Pulmonary artery endothelial cell (primary cell): ENCODE measurements around the gene CCDC112. TPM values are rescaled to one million over a fixed set of nuclear protein-coding genes. Genes with fewer than 3 reads are reported as not detected.
"Not testable (repeated sequence)": the region's sequence is repeated elsewhere in the genome, so short reads cannot be mapped to it uniquely, and the experiment has no call there.

Experiments used
- DNase-seq: peaks from one replicate; pipeline ENCODE4 v3.0.0-alpha.2; 2011; ENCODE audit warnings: low read depth, low spot score
- total RNA-seq: library from RNA; depleted of rRNA; stranded (reverse); fragments of >200 nt; gene quantifications from 2 replicates; pipeline ENCODE4 v1.2.3, GENCODE V29; 2014

Gene CCDC112, protein sequence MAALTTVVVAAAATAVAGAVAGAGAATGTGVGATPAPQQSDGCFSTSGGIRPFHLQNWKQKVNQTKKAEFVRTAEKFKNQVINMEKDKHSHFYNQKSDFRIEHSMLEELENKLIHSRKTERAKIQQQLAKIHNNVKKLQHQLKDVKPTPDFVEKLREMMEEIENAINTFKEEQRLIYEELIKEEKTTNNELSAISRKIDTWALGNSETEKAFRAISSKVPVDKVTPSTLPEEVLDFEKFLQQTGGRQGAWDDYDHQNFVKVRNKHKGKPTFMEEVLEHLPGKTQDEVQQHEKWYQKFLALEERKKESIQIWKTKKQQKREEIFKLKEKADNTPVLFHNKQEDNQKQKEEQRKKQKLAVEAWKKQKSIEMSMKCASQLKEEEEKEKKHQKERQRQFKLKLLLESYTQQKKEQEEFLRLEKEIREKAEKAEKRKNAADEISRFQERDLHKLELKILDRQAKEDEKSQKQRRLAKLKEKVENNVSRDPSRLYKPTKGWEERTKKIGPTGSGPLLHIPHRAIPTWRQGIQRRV
- 6.4 and 6.6 TPM in 2 replicates for total RNA-seq

DNA sequence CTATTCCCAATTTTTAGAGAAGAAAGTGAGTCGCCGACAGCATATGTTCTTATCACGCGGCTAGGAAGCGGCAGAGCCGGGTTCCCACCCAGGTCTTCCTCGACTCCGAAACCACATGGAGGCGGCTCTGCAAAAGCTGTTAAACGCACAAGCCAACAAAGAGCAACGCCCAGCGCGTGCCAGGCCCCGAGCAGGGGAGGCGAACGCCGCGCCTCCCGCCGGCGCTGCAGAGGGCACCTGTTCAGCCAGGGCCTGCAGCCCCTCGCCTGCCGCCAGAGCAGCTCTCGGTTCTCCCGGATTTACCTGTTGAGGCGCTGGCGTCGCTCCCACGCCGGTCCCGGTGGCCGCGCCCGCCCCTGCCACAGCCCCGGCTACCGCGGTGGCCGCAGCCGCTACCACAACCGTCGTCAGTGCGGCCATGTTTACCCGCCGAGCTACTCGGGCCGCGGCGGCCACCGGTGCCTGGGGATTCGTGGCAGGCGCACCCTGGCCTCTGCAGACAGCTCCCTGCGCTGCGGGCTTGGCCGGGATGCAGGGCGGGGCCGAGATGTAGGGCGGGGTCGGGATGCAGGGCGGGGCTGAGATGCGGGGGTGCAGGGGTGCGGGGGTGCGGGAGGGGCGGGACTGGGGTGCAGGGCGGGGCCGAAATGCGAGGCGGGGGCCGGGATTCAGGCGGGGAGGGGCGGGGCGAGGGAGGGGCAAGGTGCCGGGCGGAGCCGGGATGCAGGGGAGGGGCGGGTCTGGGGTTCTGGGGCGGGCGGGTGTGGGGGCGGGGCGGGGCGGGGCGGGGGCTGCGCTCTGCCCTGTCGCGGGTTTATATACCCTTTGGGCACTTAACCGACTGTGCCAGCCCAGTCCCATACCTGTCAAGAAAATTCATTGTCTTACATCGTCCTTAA, at the start of gene CCDC112:
Gene CCDC112, minus strand, starts transcription at position 531 of the 899 bp plus-strand sequence. Its CDS starts 111 bp downstream, at position 420.
- no peak for DNase-seq

DNA sequence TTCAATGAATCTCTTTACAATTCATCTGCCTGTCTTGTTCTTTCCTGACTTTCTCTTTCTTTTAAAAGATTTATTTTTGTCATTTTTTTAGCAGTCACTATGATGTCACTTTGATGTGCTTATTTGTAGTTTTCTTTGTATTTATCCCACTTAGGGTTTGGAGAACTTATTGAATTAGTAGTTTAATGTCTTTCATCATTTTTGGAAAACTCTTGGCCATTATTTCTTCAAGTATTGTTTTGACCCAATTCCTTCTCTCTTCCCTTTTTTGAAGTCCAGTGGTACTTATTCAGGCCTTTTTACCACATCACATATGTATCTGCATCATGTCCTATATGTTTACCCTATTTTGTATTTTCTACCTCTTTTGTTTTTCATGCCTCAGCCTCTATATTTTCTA, 48.9 kb upstream of the CCDC112 start:
- no peak for DNase-seq

DNA sequence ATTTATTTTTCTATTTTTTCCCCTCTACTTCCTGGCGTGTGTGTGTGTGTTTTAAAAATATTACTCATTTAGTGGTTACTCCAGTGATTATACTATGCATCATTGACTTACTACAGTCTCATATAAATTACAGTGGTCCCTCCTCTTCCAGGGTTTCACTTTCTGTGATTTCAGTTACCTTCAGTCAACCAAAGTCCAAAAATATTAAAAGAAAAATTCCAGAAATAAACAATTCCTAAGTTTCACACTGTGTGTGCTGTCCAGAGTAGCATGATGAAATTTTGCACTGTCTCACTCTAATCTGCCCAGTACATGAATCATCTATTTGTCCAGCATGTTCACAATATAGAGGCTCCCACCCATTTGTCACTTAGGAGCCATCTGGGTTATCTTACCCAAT, 47.4 kb upstream of the CCDC112 start:
- no peak for DNase-seq

DNA sequence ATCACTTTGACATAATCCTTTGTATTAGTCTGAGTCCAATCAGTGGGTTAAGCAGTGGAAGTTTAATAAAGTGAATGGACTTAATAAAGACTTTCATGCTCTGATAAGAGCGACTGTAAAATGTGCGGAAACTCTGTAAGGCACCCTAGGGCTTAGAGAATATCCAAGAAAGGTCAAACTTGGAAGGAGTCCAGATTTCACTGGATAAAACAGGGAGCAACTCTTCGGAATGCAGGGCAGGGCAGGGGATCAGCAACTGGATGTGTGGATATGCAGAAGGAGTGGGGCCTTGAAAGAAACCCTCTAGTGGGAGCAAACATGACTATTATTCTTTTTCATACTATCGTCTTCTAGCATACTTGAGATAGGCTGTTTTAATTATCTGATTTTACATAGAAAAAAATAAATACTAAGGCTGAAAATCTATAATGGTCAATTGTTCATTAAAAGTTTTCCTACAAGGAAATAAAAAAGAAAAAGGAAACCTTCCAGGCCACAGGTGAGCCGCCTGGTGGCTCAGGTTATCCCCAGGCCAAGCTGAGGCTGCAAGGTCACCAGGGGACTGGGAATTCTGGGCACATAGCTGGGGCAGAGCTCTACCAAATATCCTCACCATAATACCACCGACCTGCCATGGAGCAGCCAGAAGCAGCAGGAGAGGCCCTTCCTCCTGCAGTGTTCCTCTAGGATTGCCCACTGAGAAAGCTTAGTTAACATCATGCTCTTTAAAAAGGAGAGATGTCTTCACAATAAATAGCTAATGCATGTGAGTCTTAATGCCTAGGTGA, 46.3 kb upstream of the CCDC112 start:
- no peak for DNase-seq

DNA sequence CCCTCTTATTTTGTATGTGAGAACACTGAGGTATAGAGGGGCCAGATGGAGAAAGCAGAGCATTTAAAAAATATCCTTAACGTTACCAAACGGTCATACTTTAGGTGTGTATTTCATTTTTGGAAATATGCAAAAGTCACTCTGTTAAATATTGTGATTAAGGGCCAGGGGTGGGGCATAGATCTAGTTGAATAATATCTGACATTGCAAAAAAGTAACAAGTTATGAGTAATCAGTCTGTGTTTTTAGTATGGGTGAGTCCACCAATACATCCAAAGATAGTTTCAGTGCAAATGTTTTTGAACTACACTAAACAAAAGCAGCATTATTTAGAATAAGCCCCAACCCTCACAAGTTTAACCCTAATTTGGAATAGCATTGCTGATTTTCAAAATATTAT, 45.3 kb upstream of the CCDC112 start:
- DNase-seq, result no peak

DNA sequence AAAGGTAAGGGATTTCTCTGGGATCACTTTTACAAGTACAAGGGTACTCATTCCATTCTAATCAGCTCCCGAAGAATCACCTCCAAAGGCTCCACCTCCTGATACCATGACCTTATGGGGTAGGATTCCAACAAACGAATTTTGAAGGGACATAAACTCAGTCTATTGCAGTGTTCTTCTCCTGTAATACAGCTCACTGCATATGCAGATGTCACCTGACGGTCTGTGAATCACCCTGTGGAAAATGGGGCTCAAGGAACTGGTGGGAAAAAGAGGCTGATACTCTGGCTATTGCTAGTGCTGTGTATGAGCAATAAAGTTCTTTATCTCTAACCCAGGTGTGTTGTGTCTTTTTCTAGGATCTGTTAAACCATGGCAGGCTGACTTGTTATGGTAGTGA, 42.4 kb upstream of the CCDC112 start:
- DNase-seq, result no peak

DNA sequence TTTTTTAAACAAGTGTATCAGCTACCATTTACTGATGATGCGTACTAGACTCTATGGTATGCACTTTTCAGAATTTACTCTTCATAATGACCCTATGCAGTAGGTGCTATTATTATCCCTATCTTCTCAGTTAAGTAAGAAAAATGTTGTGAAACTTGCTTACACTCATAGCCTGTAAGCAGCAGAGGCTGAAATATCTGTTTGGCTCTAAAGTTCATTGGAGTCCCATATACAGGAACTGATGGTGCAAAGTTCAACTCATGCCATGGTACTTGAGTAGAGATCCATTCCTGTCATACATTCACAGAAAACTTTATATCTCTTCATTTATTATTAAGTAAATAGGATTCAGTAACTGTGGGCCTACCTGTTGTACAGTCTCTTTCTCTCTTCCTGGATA, 41.4 kb upstream of the CCDC112 start:
- no peak for DNase-seq

DNA sequence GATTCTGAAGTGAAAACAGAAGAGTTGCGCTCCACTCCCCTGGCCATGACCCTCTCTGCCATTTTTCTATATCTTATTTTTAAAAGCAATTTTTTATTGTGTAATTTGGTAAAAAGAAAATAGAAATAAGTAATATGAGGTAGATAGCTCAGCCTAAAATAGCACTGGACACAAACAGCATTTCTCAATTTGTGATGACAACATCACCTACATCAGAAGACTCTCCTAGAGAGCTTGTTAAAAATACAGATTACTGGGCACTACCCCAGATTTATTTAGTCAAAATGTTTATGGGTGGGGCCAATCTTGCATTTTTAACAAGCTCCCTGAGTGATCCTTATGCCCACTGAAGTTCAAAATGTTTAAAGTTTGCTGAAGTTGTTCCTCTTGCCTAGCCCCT, 40.5 kb upstream of the CCDC112 start:
- DNase-seq, result no peak

DNA sequence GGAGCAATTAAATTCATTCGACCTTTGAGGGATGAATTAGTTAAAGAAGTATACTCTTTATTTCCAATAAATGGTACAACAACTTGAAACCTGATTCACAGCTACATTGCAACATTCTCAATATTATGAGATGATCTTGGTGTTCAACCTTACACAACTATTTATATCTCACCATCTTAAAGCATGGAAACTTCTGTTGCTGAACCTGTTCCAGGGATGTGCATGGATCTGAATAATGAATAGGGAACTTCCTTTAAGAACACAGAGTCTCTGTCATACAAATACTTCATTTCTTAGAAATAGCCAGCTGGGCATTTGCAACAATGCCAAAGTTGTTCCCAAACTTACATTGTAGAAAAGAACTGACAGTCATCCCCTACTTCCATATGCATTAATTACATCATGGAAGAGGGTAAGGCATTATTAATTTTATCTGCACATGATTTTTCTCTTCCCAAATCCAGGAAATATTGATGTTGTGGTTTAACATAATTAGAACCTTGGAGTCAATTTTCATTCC, 39.8 kb upstream of the CCDC112 start:
- no peak for DNase-seq

DNA sequence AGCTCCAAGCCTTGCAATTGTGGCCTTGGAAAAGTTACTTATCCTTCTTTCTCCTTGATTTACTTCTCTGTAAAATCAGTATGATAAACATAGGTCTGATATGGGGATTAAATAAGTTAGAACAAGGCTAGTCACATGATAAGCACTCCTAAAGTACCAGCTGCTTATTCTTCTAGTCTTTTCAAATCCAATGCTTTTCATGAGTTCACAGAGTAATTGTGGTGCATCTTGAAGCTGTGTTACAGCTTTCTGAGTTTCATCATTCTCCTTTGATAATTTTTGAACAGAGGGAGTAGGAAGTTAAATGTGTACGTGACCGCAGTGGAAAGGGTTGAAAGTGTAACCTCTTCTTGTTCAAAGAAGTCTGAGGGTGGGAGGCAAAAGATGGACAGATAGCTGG, 38.8 kb upstream of the CCDC112 start:
- DNase-seq, result no peak

DNA sequence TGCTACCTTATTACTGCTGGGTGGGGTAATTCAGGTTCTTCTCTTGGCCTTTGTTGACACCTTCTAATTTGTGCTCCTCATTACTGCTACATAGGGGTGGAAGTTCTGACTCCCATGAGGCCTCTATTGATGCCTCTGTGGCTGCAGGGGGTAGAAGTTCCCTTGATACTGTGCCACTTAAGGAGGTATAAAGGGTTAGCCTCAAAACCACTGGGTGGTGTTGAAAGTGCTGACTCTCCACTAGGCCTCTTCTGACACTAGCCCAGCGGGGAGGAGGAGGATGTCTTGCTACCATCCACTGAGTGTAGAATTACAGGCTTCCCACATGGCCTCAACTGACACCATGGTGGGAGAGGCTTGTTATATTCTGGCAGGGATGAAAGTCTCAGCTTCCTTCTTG, 36.7 kb upstream of the CCDC112 start:
- DNase-seq, result no peak

DNA sequence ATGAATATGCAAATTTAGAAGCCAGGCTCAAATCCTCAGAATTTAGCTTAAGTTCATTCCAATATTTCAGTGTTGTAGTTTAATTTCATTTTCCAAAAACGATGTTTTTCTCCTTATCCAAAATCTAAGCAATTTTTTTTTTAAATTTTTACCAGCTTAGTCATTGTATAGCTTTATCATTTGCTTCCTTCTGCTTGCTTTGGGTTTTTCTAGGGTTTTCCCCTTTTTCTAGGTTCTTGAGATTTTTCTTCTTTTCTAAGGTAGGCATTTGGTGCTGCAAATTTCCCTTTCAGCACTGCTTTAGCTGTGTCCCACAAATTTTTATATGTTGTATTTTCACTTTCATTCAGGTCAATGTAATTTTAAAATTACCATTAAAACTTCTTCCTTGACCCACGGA, 34.4 kb upstream of the CCDC112 start:
- no peak for DNase-seq

DNA sequence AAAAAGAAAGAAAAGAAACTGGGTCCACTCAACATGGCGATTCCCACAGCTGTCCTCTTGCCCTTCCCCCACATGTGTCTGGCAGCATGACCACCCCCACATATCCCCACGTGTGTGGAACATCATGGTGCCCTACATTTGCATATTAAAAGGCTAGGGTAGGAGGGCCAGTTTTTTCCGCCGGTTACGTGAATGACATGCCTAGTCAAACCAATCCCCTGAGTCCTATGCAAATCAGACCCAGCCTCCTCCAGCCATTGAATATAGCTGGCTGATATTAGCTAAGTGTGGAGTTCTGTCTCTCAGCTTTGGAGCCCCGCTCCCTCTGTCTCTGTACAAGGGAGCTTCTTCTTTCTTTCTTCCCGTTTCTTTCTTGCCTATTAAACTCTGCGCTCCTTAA, 33.0 kb upstream of the CCDC112 start:
- DNase-seq, result no peak

DNA sequence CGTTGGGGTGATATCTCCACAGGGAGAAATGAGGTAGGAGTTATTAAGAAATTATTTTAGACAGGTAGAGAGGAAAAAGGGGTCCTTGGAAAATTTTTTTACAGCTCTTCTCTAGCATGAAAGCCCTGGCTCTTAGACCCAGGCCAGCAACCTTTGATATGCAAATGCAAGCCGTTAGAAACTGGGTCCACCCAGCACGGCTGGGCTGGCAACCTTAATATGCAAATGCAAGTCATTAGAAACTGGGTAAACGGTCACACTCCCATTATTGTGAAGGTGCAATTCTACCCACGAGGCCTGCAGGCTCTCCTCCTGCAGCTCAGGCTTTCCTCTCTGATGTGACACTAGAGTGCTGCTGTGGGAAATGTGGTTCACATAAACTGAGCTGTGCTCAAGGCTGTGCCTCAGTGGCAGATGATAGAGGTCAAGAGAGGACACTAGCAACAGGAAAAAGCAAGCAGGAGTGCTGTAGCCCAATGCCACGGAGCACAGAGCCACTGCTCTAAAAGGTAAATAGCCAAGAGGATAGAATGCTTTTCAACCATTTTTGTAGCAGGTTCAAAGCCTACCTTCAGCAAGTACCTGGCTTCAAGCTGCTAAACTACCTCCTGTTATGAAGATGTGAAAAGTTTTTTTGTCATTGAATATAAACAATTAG, 32.3 kb upstream of the CCDC112 start:
- not testable (repeated sequence) for DNase-seq

DNA sequence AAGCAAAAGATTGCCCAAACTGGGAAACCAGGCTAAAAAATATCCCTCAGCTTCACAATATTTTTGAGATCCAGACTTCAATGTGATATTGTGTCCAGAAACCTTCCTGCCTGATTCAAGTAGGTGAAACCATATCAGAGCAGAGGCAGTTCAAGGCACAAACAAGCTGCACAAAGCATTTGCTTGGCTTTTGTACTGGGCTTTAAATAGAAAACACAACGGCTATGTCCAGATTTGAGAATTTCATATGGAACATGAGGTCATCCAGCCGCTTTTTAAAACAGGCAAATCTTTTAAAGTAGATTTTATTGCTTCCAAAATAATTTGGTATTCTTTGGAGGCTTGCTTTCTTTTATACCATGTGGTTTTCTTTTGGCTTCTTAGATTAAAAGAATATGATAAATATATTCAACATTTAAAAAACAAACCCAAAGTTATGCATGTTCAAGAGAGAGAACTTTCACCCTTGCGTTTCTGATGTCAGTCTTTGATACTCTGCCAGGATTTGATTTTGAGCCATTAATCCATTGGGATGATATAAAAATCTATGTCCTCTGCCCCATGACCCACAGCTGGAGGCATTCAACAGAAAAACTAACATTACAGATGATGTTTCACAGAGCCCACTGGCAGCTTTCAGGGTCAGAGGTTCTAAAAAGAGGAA, 29.0 kb upstream of the CCDC112 start:
- no peak for DNase-seq

DNA sequence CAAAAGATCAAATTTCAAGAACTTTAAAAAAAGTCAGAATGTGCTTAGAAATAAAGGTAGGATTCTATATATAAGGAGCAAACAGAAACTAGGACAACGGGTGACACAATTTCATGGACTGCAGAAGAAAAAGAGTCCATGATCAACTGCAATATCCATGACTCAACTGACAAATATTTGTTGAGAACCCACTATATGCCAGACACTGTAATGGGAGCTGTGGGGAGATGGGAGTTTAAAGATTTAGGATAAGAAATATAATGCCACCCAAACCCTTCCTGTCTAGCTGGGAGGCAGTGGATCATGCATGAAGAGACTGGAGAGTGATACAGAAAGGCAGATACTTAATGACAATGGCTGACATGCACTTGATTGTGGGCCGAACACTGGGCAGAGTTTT, 27.6 kb upstream of the CCDC112 start:
- DNase-seq, result no peak

DNA sequence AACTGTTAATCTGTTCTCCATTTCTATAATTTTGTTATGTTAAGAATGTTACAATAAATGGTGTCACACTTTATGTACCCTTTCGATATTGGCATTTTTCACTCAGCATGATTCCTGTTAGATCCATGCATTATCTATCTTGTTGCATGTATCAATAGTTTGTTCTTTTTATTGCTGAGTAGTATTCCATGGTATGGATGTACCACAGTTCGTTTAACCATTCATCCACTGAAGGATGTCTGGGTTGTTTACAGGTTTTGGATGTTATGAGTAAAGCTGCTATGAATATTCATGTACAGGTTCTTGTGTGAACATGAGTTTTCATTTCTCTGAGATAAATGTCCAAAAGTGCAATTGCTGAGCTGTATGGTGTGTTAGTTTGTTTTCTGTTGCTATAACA, 26.3 kb upstream of the CCDC112 start:
- DNase-seq, result no peak

DNA sequence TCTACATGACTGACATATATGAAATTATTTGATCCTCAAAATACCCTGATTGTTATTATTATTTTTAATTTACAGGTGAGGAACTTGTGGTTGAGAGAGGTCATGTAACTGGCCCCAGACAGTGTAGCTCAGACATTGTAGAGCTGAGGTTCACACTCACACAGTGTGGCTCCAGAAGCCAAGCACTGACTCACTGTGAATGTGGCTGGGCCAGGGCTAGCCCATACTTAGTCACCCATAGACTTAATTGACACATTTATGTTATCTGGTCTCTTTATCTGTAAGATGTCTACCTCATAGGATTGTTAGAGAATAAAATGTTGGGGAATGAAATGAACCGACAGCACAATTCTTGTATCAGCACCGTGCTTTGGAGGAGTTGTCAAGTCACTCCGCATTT, 24.9 kb upstream of the CCDC112 start:
- DNase-seq, result no peak

DNA sequence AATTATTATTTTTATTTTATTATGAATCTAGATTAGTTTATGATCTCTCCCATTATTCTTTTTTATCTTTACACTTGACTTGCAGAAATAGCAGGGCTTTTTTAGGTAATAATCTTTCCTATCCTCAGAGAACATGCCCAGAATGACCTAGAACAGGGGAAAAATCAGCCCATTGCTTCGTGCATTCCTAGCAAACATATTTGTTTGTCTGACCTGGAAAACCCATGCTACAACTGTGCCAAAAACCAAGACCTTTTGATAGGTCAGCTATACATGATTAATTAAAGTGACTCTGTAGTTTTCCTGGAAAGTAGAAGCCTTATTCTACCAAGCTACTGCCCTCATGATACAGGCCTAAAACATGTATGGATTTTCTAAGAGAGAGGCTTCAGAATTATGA, 24.1 kb upstream of the CCDC112 start:
- no peak for DNase-seq

DNA sequence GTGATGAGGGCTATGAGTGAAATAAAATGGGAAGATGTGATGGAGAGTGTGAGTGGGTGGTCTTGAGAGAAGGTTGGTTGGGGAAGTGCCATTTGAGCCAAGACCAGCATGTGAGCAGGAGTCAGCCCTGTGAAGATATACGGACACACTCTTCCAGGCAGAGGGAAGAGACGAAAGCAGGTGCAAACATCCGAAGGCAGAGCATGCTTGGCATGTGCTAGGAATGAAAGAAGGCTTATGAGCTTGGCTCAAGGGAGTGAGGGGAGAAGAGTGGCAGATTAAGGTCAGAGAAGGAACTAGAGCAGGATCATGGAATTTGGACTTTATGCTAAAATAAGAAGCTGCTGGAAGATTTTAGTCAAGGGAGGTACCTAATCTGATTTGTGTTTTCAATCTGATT, 23.6 kb upstream of the CCDC112 start:
- DNase-seq, result no peak
